GM12873 (cell line): ENCODE results near the gene CLASP1.

Experiments
- CTCF ChIP-seq: IDR thresholded peaks from 2 replicates; pipeline ENCODE4 v1.5.1; 2012; ENCODE audit warnings: low read depth, mild to moderate bottlenecking, moderate library complexity, low read length, control low read depth; ENCODE audit not compliant: insufficient read depth; ENCODE audit errors: missing control alignments

CLASP1 gene

DNA sequence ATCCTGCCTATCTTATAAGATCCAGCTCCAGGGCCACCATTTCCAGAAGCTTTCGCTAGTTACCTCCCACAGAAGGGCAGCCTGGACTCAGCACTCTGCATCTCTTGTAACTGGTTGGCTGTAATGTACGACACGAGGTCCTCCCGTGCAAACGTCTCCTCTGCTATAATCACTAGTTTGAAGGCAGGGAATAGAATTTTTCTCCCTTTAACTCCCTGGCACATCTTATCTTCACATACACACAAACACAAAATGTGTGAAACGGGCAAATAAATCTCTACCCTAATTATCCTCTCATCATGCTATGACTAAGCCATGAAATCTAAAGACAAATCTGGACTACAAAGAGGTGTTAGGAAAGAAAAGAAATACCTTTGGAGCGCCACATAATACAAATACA is 81.8 kb downstream of the CLASP1 start:
- TF ChIP-seq CTCF: no peak

DNA sequence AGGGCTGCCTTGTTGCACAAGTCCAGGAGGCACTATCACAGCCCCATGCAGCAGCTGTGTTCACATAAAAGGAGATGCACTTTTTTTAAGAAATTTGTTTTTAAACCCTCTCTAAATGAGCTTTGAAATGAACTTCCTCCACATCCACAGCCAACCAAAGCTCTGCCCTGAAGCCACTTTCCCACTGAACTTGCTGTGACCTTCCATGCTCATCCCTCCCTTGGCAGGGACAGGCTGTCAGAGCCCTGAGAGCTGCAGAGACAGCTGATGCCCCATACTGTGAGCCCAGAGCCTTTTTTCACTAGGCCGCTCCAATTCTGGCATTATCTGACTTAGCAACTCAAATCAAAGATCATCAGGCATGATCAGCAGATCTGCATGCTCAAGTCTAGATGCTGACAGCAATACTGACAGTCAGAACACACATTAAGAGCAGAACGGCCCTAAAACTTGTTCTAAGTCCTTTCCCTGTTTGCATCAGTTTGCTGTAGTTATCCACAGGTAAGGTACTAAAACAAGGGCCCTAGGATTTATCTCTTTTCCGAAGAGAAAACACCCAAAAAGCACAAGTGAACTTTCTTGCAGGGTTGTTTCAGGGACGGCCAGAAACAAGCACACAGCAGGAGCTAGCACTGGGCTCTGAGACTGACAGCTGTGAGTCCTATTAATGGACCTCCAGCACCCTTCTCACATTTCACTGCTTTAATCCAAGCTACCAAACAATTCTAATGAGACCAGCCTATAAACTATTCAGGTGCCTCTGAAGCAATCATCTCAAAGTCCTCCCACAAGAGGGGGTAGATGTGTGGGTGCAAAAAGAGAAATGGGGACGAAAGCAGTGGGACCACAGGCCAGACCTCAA is 83.6 kb downstream of the CLASP1 start:
- TF ChIP-seq CTCF: no peak

DNA sequence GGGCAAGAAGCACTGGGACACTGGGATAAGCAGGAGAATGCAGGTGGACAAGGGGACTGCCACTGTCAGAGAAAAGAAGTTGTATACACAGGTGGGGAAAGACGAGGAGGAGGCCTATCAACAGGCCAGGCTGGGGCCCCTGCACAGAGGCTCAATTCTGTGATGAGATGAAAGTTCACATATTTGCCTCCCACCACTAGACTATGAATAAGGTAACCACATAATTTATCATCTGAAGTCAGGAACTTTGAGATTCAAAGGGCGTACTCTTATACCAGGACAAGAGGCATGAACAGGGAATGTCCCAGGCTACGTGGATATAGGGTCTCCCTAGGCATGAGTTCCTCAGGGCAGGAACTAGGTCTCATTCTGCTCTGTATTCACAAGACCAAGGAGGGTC is 84.4 kb downstream of the CLASP1 start:
- TF ChIP-seq CTCF: no peak

- TF ChIP-seq CTCF: no peak
These were observed 86.7 kb downstream of the CLASP1 start for GRCh38 chr2:121562269-121563176.

- TF ChIP-seq CTCF: no peak
These were observed 87.5 kb downstream of the CLASP1 start for GRCh38 chr2:121561617-121562268.

GRCh38 chr2:121558329-121558728 is 90.9 kb downstream of the CLASP1 start:
- TF ChIP-seq CTCF: no peak

- no peak for TF ChIP-seq CTCF
These were observed 94.3 kb downstream of the CLASP1 start for GRCh38 chr2:121555008-121555407.
